ENCODE measurements around the gene CXCL6. TPM values are rescaled to one million over a fixed set of nuclear protein-coding genes. Genes with fewer than 3 reads are reported as not detected.

CXCL6 gene
- polyA plus RNA-seq, 3 donors: not detected

- intact Hi-C loops (cut with micrococcal nuclease): no loop called here
- H3K27ac ChIP-seq (ENCODE audit: low read depth in 1 of 2, low read length in 2 of 2): peak overlapping the region; percentile 77 to 92
- Mint-ChIP-seq H3K27ac (peak overlapping the region; percentile 90 to 98 (median 95)), H3K27me3 (ENCODE audit: low read depth in 3 of 3) (peaks cover 0 to 6% (median 2%) of the 10 kb centered on the region in 3 donors), H3K9me3 (peaks cover 6 to 15% (median 9%) of the 10 kb centered on the region in 7 donors), H3K4me3 (peak overlapping the region in 1 of 2 donors; percentile 39), H3K4me1 (peaks cover 58% of the 10 kb centered on the region), H3K36me3 (no peaks in the 10 kb centered on the region)
- H3K4me2 ChIP-seq (replicated peaks; ENCODE audit: extremely low read depth, low read length, poor library complexity, severe bottlenecking): peak overlapping the region; percentile 49
- H3K9ac ChIP-seq (ENCODE audit: insufficient read depth, low read length, poor library complexity, severe bottlenecking): no peak overlapping the region
- H3K4me3 ChIP-seq (replicated peaks in 1 of 3; ENCODE audit: low read depth in 2 of 3, low read length in 3 of 3): peak overlapping the region in 1 of 3 experiments; percentile 43
- H2AFZ ChIP-seq (ENCODE audit: insufficient read depth, low read depth, low read length, poor library complexity, severe bottlenecking): peak overlapping the region; percentile 14
- no peaks in the 10 kb centered on the region for H3K36me3 ChIP-seq (replicated peaks in 1 of 2; ENCODE audit: control insufficient read depth in 1 of 2, insufficient read depth in 2 of 2, low read length in 2 of 2)
- no peaks in the 10 kb centered on the region for H4K20me1 ChIP-seq (ENCODE audit: insufficient read depth, low read length)
- TF ChIP-seq, protein P1, sequence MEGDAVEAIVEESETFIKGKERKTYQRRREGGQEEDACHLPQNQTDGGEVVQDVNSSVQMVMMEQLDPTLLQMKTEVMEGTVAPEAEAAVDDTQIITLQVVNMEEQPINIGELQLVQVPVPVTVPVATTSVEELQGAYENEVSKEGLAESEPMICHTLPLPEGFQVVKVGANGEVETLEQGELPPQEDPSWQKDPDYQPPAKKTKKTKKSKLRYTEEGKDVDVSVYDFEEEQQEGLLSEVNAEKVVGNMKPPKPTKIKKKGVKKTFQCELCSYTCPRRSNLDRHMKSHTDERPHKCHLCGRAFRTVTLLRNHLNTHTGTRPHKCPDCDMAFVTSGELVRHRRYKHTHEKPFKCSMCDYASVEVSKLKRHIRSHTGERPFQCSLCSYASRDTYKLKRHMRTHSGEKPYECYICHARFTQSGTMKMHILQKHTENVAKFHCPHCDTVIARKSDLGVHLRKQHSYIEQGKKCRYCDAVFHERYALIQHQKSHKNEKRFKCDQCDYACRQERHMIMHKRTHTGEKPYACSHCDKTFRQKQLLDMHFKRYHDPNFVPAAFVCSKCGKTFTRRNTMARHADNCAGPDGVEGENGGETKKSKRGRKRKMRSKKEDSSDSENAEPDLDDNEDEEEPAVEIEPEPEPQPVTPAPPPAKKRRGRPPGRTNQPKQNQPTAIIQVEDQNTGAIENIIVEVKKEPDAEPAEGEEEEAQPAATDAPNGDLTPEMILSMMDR (IDR thresholded peaks at IDR 0.05): no peak
- peaks cover 4% of the 10 kb centered on the region for H3K79me2 ChIP-seq (ENCODE audit: insufficient read depth, low read length)
- peaks cover 52 to 70% of the 10 kb centered on the region in 2 donors for H3K4me1 ChIP-seq (ENCODE audit: control insufficient read depth in 1 of 2, insufficient read depth in 2 of 2, low read length in 2 of 2)
- DNase-seq: peak; percentile 76 to 93 (median 93)
- H3K27me3 ChIP-seq (ENCODE audit: control insufficient read depth in 2 of 2, insufficient read depth in 2 of 2, low read length in 2 of 2): no peaks in the 10 kb centered on the region
- WGBS (ENCODE audit: insufficient coverage): no CpG with 5 or more reads among the region's 2 CpGs
- no peaks in the 10 kb centered on the region for H3K9me3 ChIP-seq (replicated peaks in 1 of 2; ENCODE audit: control insufficient read depth in 1 of 2, insufficient read depth in 1 of 2, low read length in 2 of 2)
Observed at GRCh38 chr4:73872316-73873108, 36.0 kb downstream of the CXCL6 start.

DNA sequence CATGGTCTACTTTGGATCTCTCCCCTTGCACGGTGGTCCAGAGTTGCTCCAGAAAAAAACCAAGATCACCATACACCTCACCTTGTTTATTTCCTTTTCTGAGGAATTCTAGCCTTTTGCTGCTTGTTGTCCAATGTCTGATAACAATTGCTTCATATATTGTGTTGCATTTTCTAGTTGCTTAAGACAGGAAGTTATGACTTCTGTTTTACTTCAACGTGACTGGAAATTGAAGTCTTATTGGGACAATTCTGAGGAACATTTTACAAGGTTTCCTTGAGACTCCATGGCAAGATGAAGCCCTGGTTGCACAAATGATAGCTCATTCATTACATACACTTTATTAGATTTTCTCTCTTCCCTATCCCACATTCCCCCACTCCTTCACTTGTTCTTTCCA lies 37.9 kb downstream of the CXCL6 start:
- no peaks in the 10 kb centered on the region for H4K20me1 ChIP-seq (ENCODE audit: insufficient read depth, low read length)
- intact Hi-C loops (cut with micrococcal nuclease): no loop called here
- Mint-ChIP-seq H3K4me1 (peaks cover 50% of the 10 kb centered on the region), H3K27me3 (ENCODE audit: low read depth in 3 of 3) (peaks cover 0 to 4% (median 2%) of the 10 kb centered on the region in 3 donors), H3K36me3 (no peaks in the 10 kb centered on the region), H3K9me3 (peaks cover 6 to 16% (median 9%) of the 10 kb centered on the region in 7 donors), H3K27ac (peak overlapping the region; percentile 82 to 96 (median 95)), H3K4me3 (peak overlapping the region in 1 of 2 donors; percentile 7)
- no peaks in the 10 kb centered on the region for H3K9me3 ChIP-seq (replicated peaks in 1 of 2; ENCODE audit: control insufficient read depth in 1 of 2, insufficient read depth in 1 of 2, low read length in 2 of 2)
- DNase-seq: peak; percentile 45 to 81 (median 77)
- peak overlapping the region; percentile 9 for H3K4me2 ChIP-seq (replicated peaks; ENCODE audit: extremely low read depth, low read length, poor library complexity, severe bottlenecking)
- peaks cover 4% of the 10 kb centered on the region for H3K79me2 ChIP-seq (ENCODE audit: insufficient read depth, low read length)
- H3K4me1 ChIP-seq (ENCODE audit: control insufficient read depth in 1 of 2, insufficient read depth in 2 of 2, low read length in 2 of 2): peaks cover 52 to 60% of the 10 kb centered on the region in 2 donors
- peak overlapping the region in 1 of 3 experiments; percentile 19 for H3K4me3 ChIP-seq (replicated peaks in 1 of 3; ENCODE audit: low read depth in 2 of 3, low read length in 3 of 3)
- peak overlapping the region; percentile 19 to 92 for H3K27ac ChIP-seq (ENCODE audit: low read depth in 1 of 2, low read length in 2 of 2)
- no peak overlapping the region for H2AFZ ChIP-seq (ENCODE audit: insufficient read depth, low read depth, low read length, poor library complexity, severe bottlenecking)
- TF ChIP-seq, protein P1 (IDR thresholded peaks at IDR 0.05): no peak
- no peaks in the 10 kb centered on the region for H3K27me3 ChIP-seq (ENCODE audit: control insufficient read depth in 2 of 2, insufficient read depth in 2 of 2, low read length in 2 of 2)
- H3K9ac ChIP-seq (ENCODE audit: insufficient read depth, low read length, poor library complexity, severe bottlenecking): no peak overlapping the region
- no peaks in the 10 kb centered on the region for H3K36me3 ChIP-seq (replicated peaks in 1 of 2; ENCODE audit: control insufficient read depth in 1 of 2, insufficient read depth in 2 of 2, low read length in 2 of 2)
- no CpG with 5 or more reads among the region's 2 CpGs for WGBS (ENCODE audit: insufficient coverage)
